K562 (cell line): ENCODE results near the gene FOXO4. TPM values are rescaled to one million over a fixed set of nuclear protein-coding genes. Genes with fewer than 3 reads are reported as not detected.

Experiments
- RBFOX2 ChIP-seq: fragments of 200-400 bp; formaldehyde crosslinking; IDR thresholded peaks from 2 replicates; pipeline ENCODE4 v1.6.1; 2017; ENCODE audit warnings: low read depth, mild to moderate bottlenecking, low read length, moderate library complexity
- ZSCAN29 ChIP-seq: fragments of 450-650 bp; IDR thresholded peaks from 2 replicates; pipeline ENCODE4 v1.6.1; 2017
- polyA plus RNA-seq, 8 experiments: library from polyadenylated mRNA; depleted of rRNA in 4 of 8; stranded (reverse) in 5 of 8; unstranded in 3 of 8; fragments of >200 nt; fragmentation: Nextera tagmentation in 2 of 8; fragmentation: Illumina TruSeq in 1 of 8; extraction: Ambion mirVana in 2 of 8; extraction: Trizol in 1 of 8; gene quantifications; 2 replicates each; pipeline versions ENCODE4 v1.2.1 to v1.2.3, GENCODE V29; 2011 to 2014; ENCODE audit warnings: inconsistent platforms in 1 of 8, missing spikeins in 1 of 8
- total RNA-seq, 7 experiments: library from RNA; depleted of rRNA in 6 of 7; stranded (reverse); fragments of >200 nt in 6 of 7; fragmentation: Illumina TruSeq in 2 of 7; extraction: Trizol in 2 of 7; gene quantifications; 2 replicates each; pipeline versions ENCODE4 v1.2.1 to v1.2.3, GENCODE V29; 2011 to 2021; ENCODE audit warnings: low replicate concordance in 1 of 7
- TF ChIP-seq, protein P1 (sequence below), 2 experiments: fragments of 450-650 bp; formaldehyde crosslinking in 1 of 2; IDR thresholded peaks; 2 replicates each; pipeline versions ENCODE4 v1.4.0 to v1.6.1; 2014 to 2020; ENCODE audit warnings: mild to moderate bottlenecking in 2 of 2, borderline replicate concordance in 1 of 2, low read depth in 1 of 2

The FOXO4 gene
- total and polyA plus RNA-seq, 9 of the 15 experiments (the other 6 are each of a cell fraction or from before 2014, with no cell fraction given) = 0.13 to 26.6 (median 8.5) TPM

DNA sequence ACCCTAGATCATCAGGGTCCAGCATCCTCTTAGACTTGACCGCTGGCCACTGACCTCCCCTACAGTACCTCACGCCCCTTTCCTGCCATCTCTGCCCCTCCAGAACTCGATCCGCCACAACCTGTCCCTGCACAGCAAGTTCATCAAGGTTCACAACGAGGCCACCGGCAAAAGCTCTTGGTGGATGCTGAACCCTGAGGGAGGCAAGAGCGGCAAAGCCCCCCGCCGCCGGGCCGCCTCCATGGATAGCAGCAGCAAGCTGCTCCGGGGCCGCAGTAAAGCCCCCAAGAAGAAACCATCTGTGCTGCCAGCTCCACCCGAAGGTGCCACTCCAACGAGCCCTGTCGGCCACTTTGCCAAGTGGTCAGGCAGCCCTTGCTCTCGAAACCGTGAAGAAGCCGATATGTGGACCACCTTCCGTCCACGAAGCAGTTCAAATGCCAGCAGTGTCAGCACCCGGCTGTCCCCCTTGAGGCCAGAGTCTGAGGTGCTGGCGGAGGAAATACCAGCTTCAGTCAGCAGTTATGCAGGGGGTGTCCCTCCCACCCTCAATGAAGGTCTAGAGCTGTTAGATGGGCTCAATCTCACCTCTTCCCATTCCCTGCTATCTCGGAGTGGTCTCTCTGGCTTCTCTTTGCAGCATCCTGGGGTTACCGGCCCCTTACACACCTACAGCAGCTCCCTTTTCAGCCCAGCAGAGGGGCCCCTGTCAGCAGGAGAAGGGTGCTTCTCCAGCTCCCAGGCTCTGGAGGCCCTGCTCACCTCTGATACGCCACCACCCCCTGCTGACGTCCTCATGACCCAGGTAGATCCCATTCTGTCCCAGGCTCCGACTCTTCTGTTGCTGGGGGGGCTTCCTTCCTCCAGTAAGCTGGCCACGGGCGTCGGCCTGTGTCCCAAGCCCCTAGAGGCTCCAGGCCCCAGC lies 5.2 kb downstream of the FOXO4 start (continued):
- TF ChIP-seq, protein P1, sequence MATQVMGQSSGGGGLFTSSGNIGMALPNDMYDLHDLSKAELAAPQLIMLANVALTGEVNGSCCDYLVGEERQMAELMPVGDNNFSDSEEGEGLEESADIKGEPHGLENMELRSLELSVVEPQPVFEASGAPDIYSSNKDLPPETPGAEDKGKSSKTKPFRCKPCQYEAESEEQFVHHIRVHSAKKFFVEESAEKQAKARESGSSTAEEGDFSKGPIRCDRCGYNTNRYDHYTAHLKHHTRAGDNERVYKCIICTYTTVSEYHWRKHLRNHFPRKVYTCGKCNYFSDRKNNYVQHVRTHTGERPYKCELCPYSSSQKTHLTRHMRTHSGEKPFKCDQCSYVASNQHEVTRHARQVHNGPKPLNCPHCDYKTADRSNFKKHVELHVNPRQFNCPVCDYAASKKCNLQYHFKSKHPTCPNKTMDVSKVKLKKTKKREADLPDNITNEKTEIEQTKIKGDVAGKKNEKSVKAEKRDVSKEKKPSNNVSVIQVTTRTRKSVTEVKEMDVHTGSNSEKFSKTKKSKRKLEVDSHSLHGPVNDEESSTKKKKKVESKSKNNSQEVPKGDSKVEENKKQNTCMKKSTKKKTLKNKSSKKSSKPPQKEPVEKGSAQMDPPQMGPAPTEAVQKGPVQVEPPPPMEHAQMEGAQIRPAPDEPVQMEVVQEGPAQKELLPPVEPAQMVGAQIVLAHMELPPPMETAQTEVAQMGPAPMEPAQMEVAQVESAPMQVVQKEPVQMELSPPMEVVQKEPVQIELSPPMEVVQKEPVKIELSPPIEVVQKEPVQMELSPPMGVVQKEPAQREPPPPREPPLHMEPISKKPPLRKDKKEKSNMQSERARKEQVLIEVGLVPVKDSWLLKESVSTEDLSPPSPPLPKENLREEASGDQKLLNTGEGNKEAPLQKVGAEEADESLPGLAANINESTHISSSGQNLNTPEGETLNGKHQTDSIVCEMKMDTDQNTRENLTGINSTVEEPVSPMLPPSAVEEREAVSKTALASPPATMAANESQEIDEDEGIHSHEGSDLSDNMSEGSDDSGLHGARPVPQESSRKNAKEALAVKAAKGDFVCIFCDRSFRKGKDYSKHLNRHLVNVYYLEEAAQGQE (IDR thresholded peaks at IDR 0.05; ENCODE audit: borderline replicate concordance) = peak; percentile 46
- TF ChIP-seq, protein P1 (CRISPR knock-in tag; IDR thresholded peaks at IDR 0.05; ENCODE audit: low read depth) = no peak
- TF ChIP-seq RBFOX2 = 0 out of 2 replicates have a peak, but pooled peaks have one; percentile 24
- TF ChIP-seq ZSCAN29 = no peak
